ENCODE measurements around the gene EMP3.

GRCh38 chr19:48338802-48339503 lies 13.6 kb downstream of the EMP3 start:
- TF ChIP-seq CTCF (IDR thresholded peaks at IDR 0.05): no peak
- TF ChIP-seq POLR2A (IDR thresholded peaks at IDR 0.05): no peak
